HG02943 (cell line): ENCODE data around the gene RRAS.
A peak's percentile ranks its signal among the peaks of the same experiment; 100 is the strongest.

Experiments
- ATAC-seq: cut with Tn5 transposase; IDR thresholded peaks from one replicate; pipeline ENCODE4 v1.9.1; 2021; ENCODE audit warnings: mild to moderate bottlenecking, low read depth, moderate library complexity; ENCODE audit not compliant: unreplicated experiment

The RRAS gene

DNA sequence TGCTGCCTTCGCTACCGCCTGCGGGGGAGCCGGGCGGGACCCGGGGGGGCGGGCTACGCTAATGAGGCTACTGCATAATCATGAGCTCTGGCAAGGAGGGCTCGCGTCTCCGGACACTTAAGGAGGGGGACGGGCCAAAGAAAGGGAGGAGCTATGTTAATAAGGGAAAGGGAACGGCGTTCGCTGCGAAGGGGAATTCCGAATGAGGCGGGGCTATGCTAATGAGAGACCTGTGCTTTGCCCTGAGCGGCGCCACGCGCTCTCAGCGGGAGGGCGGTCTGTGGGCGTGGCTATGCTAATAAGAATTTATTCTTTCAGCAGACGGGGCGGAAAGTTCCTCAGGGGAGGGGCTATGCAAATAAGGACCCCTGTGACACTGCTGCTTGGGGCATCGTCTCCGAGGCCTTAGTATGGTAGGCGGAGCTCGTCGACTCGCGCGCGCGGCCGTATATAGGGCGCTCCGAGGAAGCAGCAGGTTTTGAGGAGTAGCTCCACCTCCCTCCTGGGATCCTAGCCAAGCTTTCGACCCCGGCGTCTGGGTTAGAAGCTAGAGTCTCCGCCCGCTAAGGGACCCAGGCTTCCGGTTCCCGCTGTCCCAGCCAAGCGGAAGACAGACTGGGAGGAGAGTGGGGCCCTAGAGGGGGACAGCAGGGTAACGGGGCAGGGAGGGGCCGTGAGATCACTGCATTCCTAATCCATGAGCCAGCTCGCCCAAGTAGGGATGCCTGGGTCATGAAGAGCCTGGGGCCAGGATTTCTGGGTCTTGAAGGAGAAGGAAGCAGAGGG lies at the start of gene RRAS:
RRAS (minus strand) TSS at position 31 of the 786 bp plus-strand sequence. CDS start 45 bp downstream, outside the sequence.
- ATAC-seq = peak; percentile 65

DNA sequence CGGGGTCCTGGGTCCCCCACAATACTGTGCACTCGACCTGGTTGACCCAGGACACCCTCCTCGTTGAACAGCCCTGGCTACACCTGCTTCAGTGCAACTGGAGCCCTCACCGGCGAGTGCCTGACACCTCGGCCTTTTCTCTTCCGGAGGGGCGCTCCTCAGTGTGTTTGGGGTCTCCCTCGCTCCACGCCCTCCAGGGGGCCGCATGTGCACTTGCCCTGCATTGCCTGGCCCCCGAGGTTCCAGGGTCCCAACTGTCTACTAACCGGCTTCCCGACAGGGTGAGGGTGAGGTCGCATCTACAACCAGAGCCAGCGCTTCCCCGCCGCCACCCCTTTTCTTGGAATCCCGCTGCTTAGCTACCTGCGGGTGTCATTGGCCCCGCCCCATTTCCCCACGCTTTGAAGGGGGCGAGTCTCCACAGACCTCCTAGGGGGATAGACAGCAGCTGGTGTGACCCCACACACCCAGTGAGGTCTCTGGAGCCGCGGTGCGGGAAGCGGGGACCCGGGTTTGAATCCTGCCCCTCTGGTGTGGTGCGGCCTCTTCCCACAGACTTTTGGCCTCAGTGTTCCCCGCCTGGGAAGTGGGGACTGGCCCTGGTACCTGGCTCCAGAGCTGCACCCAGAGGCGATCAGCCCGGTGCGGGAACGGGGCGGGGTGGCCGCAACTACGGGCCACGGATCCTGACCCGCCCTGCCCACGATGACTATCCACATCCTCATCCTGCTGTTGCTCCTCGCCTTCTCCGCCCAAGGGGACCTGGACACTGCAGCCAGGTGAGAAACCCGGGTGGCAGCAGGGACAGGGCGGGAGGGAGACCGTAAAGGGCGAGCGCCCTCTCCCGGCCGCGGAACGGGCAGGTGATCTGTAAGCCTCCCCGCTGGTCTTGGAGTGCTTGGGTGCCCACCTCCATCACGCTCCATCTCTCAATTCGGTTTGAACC lies 49.5 kb upstream of the RRAS start, which contains the start of gene ADM5:
ADM5 (plus strand) TSS at position 462 of the 946 bp plus-strand sequence; CDS start at position 706, 244 bp downstream.
- ATAC-seq = no peak

DNA sequence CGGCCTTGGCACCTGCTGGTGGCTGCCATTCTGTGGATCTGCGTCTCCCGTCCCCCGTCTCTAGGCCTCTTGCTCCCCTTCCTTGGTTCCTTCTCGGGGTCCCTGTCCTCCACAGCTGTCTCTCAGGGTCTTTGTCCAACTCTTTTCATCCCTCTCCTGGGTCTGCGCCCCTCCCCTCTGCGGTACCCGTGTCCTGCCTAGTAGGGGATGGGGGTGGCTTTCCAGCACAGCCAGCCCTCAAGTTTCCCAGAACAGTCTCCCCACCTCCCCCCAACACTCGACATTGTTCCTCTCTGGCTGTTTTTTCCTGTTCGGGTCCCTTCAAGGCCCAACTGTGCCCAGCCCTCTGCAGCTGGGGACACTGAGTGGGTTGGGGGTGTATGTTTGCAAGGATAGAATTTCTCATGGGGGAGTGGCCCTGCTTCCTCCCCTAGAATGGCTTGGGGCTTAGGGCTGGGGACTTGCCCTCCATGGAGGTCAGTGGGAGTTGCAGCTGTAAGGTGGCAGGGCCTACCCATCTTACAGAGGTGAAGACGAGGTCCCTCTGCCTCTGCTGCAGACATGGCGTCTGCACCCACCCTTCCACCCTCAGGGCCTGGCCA lies 48.7 kb upstream of the RRAS start:
- no peak for ATAC-seq

DNA sequence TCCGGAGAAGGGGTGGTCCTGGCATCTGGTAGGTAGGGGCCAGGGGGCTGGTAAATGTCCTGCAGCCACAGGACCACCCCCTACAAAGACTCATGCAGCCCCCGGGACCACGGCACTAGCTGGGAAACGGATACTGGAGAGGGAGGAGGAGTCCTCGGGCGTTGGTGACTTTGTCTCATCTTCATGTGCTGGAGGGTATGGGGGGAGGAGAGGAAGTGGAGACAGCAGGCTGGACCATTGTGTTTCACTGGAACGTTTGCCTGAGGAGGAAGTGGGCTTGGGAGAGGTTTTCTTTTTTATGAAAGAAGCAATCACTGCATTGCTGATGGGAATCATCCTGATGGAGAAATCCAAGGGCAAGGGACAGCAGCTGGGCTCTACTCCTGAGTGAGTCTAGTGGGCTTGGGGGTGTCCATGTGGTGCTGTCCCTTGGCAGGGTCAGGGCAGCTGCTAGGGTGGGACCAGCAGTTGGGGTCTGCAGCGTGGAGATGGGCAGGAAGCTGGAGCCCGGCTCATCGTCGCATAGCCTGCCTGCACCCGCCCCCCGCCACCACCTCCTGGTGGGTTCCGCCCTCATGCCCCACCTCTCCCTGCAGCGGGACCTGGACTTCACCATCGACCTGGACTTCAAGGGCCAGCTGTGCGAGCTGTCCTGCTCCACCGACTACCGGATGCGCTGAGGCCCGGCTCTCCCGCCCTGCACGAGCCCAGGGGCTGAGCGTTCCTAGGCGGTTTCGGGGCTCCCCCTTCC lies 47.8 kb upstream of the RRAS start:
- no peak for ATAC-seq

DNA sequence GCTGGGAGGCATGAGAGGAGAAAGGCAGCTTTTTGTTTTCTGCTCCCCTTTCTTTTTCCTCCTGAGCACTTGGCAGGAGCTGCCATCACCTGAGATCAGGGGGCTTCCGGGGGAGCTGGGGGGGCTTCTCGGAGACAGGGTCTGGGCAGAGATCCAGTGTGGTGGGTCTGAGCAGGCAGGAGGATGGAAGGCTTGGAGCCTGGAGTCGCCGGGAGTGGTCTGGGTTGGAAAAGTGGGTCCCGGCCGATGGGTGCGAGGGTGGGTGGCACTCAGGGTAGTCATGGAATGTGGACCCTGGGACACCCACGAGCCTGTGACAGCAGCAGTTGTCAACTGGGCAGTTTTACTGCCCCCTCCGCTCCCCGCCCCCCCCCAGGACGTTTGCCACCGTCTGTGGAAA lies 47.2 kb upstream of the RRAS start:
- ATAC-seq = no peak

DNA sequence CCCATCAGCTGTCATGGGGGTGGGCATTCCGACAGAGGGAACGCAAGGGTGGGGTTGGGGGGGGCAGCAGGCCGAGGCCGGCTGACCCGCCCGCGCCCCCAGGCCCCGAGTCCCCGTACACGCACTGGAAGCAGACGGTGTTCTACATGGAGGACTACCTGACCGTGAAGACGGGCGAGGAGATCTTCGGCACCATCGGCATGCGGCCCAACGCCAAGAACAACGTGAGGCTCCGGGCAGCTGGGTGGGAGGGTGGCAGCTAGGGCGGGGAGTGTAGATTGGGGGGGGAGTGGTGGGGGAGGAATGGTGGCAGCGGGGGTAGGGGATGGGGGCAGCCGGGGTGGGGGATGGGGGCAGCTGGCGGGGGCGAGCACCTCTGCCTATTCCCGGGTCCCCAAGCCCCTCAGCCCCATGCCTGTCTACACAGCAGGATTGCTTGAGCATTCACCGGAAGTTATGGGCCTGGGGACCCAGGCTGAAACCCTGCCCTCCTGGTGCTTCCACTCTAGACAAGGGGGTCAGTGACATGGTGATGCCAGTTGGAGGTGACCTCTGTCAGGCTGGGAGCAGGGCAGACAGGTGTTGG lies 46.7 kb upstream of the RRAS start:
- ATAC-seq = no peak

DNA sequence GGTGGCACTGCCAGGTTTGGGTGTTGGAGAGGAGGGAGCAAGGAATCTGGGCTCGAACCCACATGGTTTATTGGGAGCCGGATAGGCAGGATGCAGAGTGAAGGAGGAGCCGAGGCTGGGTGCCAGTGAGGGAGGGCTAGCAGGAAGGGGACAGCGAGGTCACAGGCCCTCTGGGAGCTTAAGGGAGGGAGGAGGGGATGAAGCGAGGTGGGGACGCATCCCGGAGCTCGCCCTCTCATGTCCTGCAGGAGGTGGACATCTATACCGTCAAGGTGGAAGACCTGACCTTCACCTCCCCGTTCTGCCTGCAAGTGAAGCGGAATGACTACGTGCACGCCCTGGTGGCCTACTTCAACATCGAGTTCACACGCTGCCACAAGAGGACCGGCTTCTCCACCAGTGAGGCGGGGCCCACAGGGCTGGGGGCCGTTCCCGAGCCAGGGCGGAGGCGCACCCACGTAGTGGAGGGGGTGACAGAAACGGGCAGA lies 45.9 kb upstream of the RRAS start:
- ATAC-seq = no peak

DNA sequence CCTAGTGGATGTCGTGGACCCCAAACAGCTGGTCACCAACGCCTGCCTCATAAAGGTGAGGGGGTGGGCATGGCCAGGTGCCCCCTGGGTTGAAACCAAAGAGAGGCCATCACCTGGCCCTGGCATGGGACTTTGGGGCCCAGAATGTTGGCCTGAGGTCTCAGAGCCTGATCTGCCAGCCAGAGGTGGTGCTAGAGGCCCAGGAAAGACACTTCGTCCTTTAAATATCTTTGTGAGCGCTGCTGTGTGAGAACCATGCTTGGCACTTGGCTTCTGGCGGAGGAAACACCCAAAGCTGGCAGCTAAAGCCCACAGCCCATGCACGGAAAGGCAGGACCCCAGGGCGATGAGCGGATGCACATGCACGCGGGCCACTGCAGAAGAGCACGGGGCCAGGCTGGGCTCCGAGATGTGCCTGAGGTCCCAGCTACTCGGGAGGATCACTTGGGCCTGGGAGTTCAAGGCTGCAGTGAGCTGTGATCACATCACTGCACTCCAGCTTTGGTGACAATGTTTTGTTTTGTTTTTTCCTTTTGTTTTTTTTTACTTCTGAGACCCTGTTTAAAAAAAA lies 45.1 kb upstream of the RRAS start:
- no peak for ATAC-seq

DNA sequence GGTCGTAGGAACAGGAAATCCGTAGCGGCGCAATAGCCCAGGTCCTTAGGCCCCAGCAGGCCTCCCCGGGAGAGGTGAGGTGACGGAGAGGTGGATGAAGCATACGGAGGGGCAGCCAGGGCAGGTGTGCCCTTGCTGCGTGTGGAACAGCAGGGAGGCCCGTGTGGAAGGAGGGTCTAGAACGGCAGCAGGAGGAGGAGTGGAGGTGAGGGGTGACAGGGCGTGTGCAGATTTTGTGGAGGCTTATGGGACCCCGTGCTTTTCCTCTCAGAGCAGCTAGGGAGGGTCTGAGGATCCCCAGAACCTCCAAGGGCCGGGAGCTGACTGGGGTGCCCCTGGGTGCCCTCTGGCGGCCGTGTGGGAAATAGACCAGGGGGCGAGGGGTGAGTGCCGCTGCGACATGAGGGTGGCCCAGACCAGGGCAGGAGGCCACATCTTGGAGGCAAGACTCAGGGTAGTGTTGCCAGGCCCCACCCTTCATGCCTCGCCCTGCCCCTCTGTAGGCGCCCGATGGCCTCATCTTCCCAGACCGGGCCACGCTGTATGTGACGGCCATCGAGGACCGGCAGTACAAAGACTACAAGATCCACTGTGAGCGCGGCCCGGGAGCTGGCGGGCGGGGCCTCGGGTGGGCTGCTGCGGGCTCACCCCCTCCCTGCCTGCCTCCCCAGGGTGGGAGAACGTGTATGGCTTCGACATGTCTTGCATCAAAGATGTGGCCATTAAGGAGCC lies 44.5 kb upstream of the RRAS start:
- ATAC-seq = no peak

DNA sequence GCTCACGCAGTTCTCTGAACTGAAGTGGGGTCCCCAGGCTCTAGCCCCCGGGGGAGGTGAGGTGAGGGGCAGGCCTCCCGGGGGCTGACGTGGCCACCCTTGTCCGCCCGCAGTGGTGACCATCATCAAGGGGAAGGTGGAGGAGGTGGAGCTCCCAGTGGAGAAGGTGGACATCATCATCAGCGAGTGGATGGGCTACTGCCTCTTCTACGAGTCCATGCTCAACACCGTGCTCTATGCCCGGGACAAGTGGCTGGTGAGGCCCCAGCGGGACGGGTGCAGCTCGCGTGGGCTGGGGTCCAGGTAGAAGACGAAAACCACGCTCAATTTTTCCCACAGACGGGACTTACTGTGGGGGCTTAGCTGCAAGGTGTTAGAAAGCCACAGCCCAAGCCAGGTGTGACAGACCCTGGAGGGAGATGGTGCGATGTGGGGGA lies 43.9 kb upstream of the RRAS start:
- ATAC-seq = no peak

DNA sequence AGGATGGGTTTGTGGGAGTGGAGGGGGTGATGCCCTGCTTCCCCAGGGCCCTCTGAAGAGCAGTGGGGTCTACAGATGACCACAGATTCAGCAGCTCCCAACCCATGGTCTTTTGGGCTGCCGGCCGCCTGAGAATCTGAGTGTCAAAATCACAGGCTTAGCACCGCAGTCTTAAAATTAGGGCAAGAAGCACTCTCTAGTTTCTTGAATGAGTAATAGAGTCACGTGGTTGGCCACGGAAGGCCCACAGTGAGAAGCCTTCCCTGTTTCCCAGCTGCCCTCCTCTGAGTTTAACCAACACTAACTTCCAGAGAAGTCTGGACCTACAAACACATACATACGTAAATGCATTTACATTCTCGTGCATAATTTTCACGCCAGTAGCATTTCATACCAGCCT lies 42.3 kb upstream of the RRAS start:
- no peak for ATAC-seq

DNA sequence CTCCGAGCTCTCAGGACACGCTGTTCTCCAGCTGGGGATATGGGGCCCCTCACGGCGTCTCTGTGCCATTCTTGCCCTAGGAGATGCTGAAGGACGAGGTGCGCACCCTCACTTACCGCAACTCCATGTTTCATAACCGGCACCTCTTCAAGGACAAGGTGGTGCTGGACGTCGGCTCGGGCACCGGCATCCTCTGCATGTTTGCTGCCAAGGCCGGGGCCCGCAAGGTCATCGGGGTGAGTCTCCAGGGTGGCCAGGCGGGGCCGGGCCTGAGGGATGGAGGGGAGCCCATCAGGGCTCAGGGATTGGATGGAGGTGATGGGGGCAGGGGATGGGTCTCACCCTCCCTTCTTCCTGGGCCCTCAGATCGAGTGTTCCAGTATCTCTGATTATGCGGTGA lies 41.9 kb upstream of the RRAS start:
- ATAC-seq = no peak

DNA sequence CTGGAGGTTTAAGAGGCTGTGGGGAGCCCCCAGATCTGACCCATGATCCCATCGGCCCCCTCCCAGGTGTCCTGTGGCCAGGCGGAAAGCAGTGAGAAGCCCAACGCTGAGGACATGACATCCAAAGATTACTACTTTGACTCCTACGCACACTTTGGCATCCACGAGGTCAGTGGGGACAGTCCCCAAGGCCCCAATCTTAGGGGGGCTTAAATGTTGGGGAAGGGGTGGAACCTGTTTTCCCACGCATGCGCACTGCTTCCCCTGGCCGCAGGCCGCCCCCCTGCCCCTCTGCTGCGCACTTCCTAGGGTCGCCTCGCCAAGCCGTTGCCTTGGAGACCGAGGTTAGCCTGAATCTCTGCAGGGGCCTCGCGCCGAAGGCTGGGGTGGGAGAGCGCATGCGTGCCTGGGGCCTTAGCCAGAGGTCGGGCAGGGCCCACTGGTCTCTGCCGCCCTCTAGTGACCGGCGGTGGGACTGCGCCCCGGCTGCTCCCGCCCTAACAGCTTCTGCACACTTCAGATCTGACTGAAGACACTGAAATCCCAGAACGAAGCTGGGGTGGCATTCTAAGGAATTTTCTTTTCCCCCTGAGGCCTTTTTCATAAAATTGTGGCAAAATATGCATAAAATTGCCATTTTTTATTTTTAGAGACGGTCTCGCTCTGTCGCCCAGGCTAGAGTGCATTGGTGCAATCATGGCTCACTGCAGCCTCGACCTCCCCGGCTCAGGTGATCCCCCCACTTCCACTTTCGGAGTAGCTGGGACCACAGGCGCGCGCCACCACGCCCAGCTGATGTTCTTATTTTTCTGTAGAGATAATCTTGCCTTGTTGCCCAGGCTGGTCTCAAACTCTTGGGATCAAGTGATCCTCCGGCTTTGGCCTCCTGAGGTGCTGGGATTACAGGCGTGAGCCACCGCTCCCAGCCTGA lies 40.7 kb upstream of the RRAS start:
- ATAC-seq = no peak

DNA sequence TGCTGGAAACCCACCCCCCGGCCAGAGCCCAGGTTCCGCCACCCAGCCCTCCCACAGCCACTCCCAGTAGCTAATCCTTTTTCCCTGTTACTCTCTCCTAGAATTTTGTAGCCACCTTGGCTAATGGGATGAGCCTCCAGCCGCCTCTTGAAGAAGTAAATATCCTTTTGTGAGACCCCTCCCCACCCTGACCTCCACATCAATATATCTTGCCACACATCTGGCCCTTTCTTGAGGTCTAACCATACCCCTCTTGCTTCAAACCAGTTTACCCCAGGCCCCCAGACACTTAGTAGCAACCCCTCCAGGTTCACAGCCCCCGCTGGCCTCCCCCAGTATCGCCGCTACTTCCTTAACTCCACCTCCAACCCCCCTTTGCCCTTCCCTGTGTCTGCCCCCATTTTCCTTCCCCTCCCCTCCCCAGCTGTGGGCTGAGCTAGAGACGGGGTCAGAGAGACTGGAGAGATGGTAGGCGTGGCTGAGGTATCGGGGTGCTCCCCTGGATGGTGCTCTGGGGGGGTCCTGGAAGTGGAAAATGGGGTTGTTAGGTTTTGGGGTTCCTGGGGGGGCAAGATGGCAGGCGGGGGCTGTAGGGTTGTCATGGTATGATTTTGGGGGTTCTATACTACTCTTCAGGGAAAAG lies 39.9 kb upstream of the RRAS start:
- ATAC-seq = no peak

DNA sequence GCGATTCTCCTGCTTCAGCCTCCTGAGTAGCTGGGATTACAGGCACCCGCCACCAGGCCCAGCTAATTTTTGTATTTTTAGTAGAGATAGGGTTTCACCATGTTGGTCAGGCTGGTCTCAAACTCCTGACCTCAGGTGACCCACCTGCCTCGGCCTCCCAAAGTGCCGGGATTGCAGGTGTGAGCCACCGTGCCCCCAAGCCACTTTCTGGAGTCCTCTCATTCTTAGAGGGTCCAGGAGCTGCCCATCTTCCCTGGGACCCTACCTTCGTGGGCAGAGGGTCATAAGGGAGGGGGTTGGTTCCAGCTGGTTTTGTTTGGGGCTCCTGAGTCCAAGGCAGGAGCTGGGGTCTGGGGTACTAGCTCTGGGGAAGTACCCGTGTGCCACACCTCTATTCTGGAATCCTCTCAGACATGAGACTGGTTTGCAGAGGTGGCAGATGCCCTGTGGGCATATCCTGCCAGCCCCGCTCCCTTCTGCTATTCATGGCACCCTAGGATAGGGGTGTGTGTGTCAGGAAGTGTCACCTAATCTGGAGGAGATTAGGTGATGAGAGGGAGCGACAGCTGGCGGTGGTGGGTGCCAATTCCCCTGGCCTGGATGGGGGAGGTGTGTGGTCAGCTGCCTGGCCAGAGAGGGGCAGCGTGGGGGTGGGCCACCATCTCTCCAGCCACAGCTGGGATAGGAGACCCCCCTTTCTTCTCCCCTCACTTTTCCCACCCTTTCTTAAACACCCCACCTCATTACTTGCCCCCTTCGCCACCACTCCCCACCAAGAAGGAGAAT lies 39.2 kb upstream of the RRAS start:
- no peak for ATAC-seq

DNA sequence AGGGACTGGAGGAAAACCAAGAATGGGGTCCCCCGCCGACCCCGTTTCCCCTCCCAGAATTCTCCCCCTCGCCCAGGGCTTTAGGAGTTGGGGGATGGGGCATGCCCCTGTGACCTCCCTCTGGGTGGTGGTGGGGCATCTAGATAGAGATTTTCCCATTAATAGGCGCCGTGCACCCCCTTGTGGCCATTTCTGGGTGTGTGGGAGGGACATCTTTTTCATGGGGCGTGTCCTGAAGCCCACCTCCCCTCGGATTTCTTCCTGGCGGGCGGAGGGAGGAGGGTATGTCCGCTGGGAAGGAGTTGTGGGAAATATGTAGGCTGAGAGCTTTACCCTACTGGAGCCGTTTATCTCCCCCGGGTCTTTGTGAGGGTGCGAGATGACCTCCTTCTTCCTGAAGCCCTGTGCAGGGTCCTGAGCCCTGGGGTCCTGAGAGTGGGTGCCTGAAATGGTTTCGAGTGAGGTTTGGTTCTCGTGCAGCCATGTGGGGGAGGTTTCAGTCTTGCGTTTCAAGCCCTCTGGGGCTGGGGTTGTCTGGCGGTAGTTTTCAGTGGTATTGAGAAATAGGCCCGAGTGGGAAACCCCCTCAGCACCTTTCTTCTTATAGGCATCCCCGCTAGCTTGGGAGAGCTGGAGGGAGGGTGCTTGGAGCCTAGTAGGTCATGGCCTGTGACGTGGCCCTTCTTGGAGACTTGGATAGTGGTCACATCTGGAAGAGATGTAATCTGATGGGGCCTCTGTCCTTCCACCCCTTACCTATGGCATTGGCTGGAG lies 38.1 kb upstream of the RRAS start:
- no peak for ATAC-seq
